CD4-positive, alpha-beta T cell (primary cell): ENCODE measurements around the gene SSH2. TPM values are rescaled to one million over a fixed set of nuclear protein-coding genes. Genes with fewer than 3 reads are reported as not detected.

Experiments used
- ATAC-seq: fragments of 200-7000 bp; cut with Tn5 transposase; one replicate; pipeline ENCODE4 v1.10.0; 2022; ENCODE audit warnings: mild to moderate bottlenecking; ENCODE audit not compliant: poor library complexity
- CTCF ChIA-PET: fragments of 350-600 bp; sonication (Branson Sonifier 250); formaldehyde crosslinking; loops from one replicate; lab custom pipeline; 2021; ENCODE audit warnings: antibody characterized with exemption, inconsistent platforms; lab: Charles Lee
- POLR2A ChIA-PET: fragments of 350-600 bp; sonication (Branson Sonifier 250); formaldehyde crosslinking; loops from one replicate; lab custom pipeline; 2021; ENCODE audit warnings: antibody characterized with exemption, inconsistent platforms; lab: Charles Lee
- DNase-seq, 14 experiments: peaks; one replicate each; pipeline ENCODE4 v3.0.0-alpha.2; 2013 to 2020; ENCODE audit warnings: mixed read lengths in 2 of 14
- H3K27ac ChIP-seq, 2 donors: one replicate each; pipeline versions ENCODE4 v1.5.1 to v1.7.0; 2013; ENCODE audit warnings: low read length in 2 of 2, low read depth in 1 of 2, mild to moderate bottlenecking in 1 of 2
- H3K27me3 ChIP-seq, 2 experiments: 1 replicate in 1 of 2; 2 replicates in 1 of 2; pipeline versions ENCODE4 v1.6.1 to v1.7.0; 2013; ENCODE audit warnings: low read length in 2 of 2, control low read depth in 1 of 2, mild to moderate bottlenecking in 1 of 2, moderate library complexity in 1 of 2; ENCODE audit not compliant: insufficient read depth in 2 of 2, control insufficient read depth in 1 of 2
- H3K36me3 ChIP-seq: one replicate; pipeline ENCODE4 v1.6.1; 2013; ENCODE audit warnings: low read length, control low read depth; ENCODE audit not compliant: insufficient read depth
- H3K4me1 ChIP-seq: one replicate; pipeline ENCODE4 v1.6.1; 2013; ENCODE audit warnings: low read length, control low read depth; ENCODE audit not compliant: insufficient read depth
- H3K4me3 ChIP-seq: one replicate; pipeline ENCODE4 v1.5.1; 2013; ENCODE audit warnings: mild to moderate bottlenecking, low read length, moderate library complexity
- H3K9me3 ChIP-seq, 2 experiments: 1 replicate in 1 of 2; 2 replicates in 1 of 2; pipeline versions ENCODE4 v1.6.1 to v1.7.0; 2013; ENCODE audit warnings: low read length in 2 of 2, mild to moderate bottlenecking in 2 of 2, control low read depth in 1 of 2, moderate library complexity in 1 of 2; ENCODE audit not compliant: control insufficient read depth in 1 of 2, insufficient read depth in 1 of 2
- H3K27ac Mint-ChIP-seq: one replicate; pipeline ENCODE4 v1.8.0; 2020; ENCODE audit warnings: mixed read lengths
- H3K27me3 Mint-ChIP-seq: one replicate; pipeline ENCODE4 v1.8.0; 2021; ENCODE audit warnings: mixed read lengths
- H3K36me3 Mint-ChIP-seq: one replicate; pipeline ENCODE4 v1.8.0; 2021; ENCODE audit warnings: low read depth, mixed read lengths
- H3K4me1 Mint-ChIP-seq: one replicate; pipeline ENCODE4 v1.8.0; 2021; ENCODE audit warnings: low read depth, mixed read lengths
- H3K4me3 Mint-ChIP-seq: one replicate; pipeline ENCODE4 v1.8.0; 2020; ENCODE audit warnings: mild to moderate bottlenecking, mixed read lengths
- H3K9me3 Mint-ChIP-seq: one replicate; pipeline ENCODE4 v1.8.0; 2020; ENCODE audit warnings: mixed read lengths
- intact Hi-C, 2 experiments: fragments of 100-400 bp; cut with DNase I in 1 of 2; cut with micrococcal nuclease in 1 of 2; formaldehyde crosslinking; loops; one replicate each; pipeline versions ENCODE4 v1.15.1 to v1.9.0; 2023 to 2025; cut with DNase I, micrococcal nuclease
- total RNA-seq, 174 experiments: library from RNA in 2 of 174; stranded (reverse) in 2 of 174; gene quantifications; one replicate each; pipeline ENCODE4 v1.2.3 and lab custom pipeline; 2021 to 2026
- TF ChIP-seq, protein P1 (sequence below): fragments of 200-600 bp; IDR thresholded peaks from one replicate; pipeline ENCODE4 v1.8.0; 2022; ENCODE audit warnings: antibody characterized with exemption, mild to moderate bottlenecking

The SSH2 gene
- total RNA-seq, 2 experiments from 2014 or later, result 73.4 to 81.5 TPM

- CTCF ChIA-PET, result interaction anchor here (0.5 to 6.5 kb wide), 7 partner anchors 10 to 165 kb away, joined by 3 to 96 read pairs (median 7); partner anchors contain the start of genes ANKRD13B and CORO6
- H3K9me3 Mint-ChIP-seq, result no peaks in the 10 kb centered on the region
These were observed 315.5 kb downstream of the SSH2 start for GRCh38 chr17:29614349-29615047.

GRCh38 chr17:29613856-29614255 lies 316.2 kb downstream of the SSH2 start:
- CTCF ChIA-PET, result interaction anchor here (0.5 to 6.5 kb wide), 11 partner anchors 10 to 167 kb away, joined by 3 to 96 read pairs (median 5); partner anchors contain the start of genes ANKRD13B and CORO6
- no peaks in the 10 kb centered on the region for H3K9me3 Mint-ChIP-seq
- no peaks in the 10 kb centered on the region for H3K36me3 Mint-ChIP-seq
- H3K9me3 ChIP-seq, result no peaks in the 10 kb centered on the region
- intact Hi-C loops, result loop anchor here (1.0 to 10.0 kb wide), 4 partner anchors 34 to 321 kb away; partner anchors contain the start of genes ABHD15 (in 2 of the 2), TP53I13 (in 2 of the 2) and SSH2 (in 1 of the 2)
- H3K27me3 Mint-ChIP-seq, result no peaks in the 10 kb centered on the region
- TF ChIP-seq, protein P1, sequence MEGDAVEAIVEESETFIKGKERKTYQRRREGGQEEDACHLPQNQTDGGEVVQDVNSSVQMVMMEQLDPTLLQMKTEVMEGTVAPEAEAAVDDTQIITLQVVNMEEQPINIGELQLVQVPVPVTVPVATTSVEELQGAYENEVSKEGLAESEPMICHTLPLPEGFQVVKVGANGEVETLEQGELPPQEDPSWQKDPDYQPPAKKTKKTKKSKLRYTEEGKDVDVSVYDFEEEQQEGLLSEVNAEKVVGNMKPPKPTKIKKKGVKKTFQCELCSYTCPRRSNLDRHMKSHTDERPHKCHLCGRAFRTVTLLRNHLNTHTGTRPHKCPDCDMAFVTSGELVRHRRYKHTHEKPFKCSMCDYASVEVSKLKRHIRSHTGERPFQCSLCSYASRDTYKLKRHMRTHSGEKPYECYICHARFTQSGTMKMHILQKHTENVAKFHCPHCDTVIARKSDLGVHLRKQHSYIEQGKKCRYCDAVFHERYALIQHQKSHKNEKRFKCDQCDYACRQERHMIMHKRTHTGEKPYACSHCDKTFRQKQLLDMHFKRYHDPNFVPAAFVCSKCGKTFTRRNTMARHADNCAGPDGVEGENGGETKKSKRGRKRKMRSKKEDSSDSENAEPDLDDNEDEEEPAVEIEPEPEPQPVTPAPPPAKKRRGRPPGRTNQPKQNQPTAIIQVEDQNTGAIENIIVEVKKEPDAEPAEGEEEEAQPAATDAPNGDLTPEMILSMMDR, result no peak
- H3K4me3 Mint-ChIP-seq, result peak overlapping the region; percentile 58
- ATAC-seq, result no peak
- H3K27ac Mint-ChIP-seq, result no peak overlapping the region
- H3K27me3 ChIP-seq, result no peaks in the 10 kb centered on the region
- peaks cover 62% of the 10 kb centered on the region for H3K4me1 ChIP-seq
- H3K27ac ChIP-seq, result no peak overlapping the region
- peak in 2 of 14 experiments; percentile 21 to 54 for DNase-seq
- peak overlapping the region; percentile 31 for H3K4me3 ChIP-seq
- H3K36me3 ChIP-seq, result no peaks in the 10 kb centered on the region
- POLR2A ChIA-PET, result interaction anchor here (0.6 to 2.0 kb wide), 6 partner anchors 12 to 46 kb away, joined by 3 to 9 read pairs (median 5); partner anchors contain the start of genes ABHD15, ANKRD13B, GIT1 and TP53I13
- H3K4me1 Mint-ChIP-seq, result peaks cover 40% of the 10 kb centered on the region

More at GRCh38 chr17:29614349-29615047, 315.5 kb downstream of the SSH2 start:
- no peak for ATAC-seq
- no peaks in the 10 kb centered on the region for H3K27me3 ChIP-seq
- TF ChIP-seq, protein P1, result no peak
- H3K4me1 ChIP-seq, result peaks cover 62% of the 10 kb centered on the region
- no peaks in the 10 kb centered on the region for H3K36me3 Mint-ChIP-seq
- intact Hi-C loops, result loop anchor here (1.0 to 10.0 kb wide), 5 partner anchors 25 to 320 kb away; partner anchors contain the start of genes ABHD15 (in 2 of the 2), TP53I13 (in 2 of the 2), GIT1 (in 1 of the 2) and SSH2 (in 1 of the 2)
- no peaks in the 10 kb centered on the region for H3K36me3 ChIP-seq
- POLR2A ChIA-PET, result interaction anchor here (0.6 to 4.3 kb wide), 14 partner anchors 10 to 1696 kb away, joined by 3 to 40 read pairs (median 6); partner anchors contain the start of genes ABHD15, ANKRD13B and TP53I13
- peak overlapping the region; percentile 79 for H3K27ac Mint-ChIP-seq
- no peaks in the 10 kb centered on the region for H3K27me3 Mint-ChIP-seq
- no peak overlapping the region for H3K27ac ChIP-seq
- peak in 1 of 14 experiments; percentile 44 for DNase-seq
- peak overlapping the region; percentile 68 for H3K4me3 ChIP-seq
- H3K9me3 ChIP-seq, result no peaks in the 10 kb centered on the region
- peaks cover 40% of the 10 kb centered on the region for H3K4me1 Mint-ChIP-seq
- peak overlapping the region; percentile 91 for H3K4me3 Mint-ChIP-seq

DNA sequence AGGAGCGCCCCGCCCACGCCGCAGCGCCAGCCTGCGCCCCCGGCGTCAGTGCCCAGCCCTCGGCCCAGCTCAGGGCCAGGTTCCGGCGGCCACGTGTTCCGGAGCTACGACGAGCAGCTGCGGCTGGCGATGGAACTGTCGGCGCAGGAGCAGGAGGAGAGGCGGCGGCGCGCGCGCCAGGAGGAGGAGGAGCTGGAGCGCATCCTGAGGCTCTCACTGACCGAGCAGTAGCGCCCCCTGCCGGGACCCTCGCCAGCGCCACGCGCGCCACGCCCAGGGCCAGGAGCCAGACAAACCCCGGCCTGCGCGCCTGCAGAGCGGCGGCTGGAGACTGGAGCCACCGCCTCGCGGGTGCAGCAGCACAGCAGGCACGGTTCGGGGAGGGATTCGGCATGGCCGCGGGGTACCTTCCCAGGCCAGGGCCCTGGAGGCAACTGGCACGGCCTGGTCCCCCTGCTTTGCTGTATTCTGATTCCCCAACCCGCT lies 316.6 kb downstream of the SSH2 start:
- Mint-ChIP-seq H3K4me3 (peak overlapping the region; percentile 11), H3K4me1 (peaks cover 40% of the 10 kb centered on the region), H3K27ac (no peak overlapping the region), H3K9me3 (no peaks in the 10 kb centered on the region), H3K36me3 (no peaks in the 10 kb centered on the region), H3K27me3 (no peaks in the 10 kb centered on the region)
- H3K27ac ChIP-seq, result no peak overlapping the region
- no peaks in the 10 kb centered on the region for H3K36me3 ChIP-seq
- ATAC-seq (peak; percentile 33), DNase-seq (peak; percentile 87 to 98 (median 93))
- intact Hi-C loops, result loop anchor here (1.0 to 10.0 kb wide), 4 partner anchors 33 to 321 kb away; partner anchors contain the start of genes ABHD15 (in 2 of the 2), TP53I13 (in 2 of the 2) and SSH2 (in 1 of the 2)
- CTCF ChIA-PET, result interaction anchor here (0.5 to 6.5 kb wide), 16 partner anchors 11 to 168 kb away, joined by 3 to 96 read pairs (median 4); partner anchors contain the start of genes ABHD15, ANKRD13B and CORO6
- TF ChIP-seq, protein P1, result peak; percentile 87
- H3K4me3 ChIP-seq, result peak overlapping the region; percentile 31
- POLR2A ChIA-PET, result interaction anchor here (0.6 to 2.0 kb wide), 7 partner anchors 12 to 46 kb away, joined by 3 to 9 read pairs (median 4); partner anchors contain the start of genes ABHD15, ANKRD13B, GIT1 and TP53I13
- no peaks in the 10 kb centered on the region for H3K27me3 ChIP-seq
- H3K4me1 ChIP-seq, result peaks cover 57% of the 10 kb centered on the region
- H3K9me3 ChIP-seq, result no peaks in the 10 kb centered on the region
